Neural progenitor cell (in vitro differentiated cells): ENCODE data around the gene RPS10.

Experiments used
- EZH2 ChIP-seq: fragments of 200-600 bp; sonication (generic); IDR thresholded peaks from 2 replicates; pipeline ENCODE4 v1.6.1; 2017; ENCODE audit warnings: antibody characterized with exemption, mild to moderate bottlenecking, moderate library complexity
- EZH2phosphoT487 ChIP-seq: fragments of 200-600 bp; sonication (generic); IDR thresholded peaks from 2 replicates; pipeline ENCODE4 v1.6.1; 2017; ENCODE audit warnings: antibody characterized with exemption
- TF ChIP-seq, protein P1 (sequence below): fragments of 200-600 bp; sonication (generic); IDR thresholded peaks from 2 replicates; pipeline ENCODE4 v1.5.1; 2017; ENCODE audit warnings: antibody characterized with exemption, mild to moderate bottlenecking

DNA sequence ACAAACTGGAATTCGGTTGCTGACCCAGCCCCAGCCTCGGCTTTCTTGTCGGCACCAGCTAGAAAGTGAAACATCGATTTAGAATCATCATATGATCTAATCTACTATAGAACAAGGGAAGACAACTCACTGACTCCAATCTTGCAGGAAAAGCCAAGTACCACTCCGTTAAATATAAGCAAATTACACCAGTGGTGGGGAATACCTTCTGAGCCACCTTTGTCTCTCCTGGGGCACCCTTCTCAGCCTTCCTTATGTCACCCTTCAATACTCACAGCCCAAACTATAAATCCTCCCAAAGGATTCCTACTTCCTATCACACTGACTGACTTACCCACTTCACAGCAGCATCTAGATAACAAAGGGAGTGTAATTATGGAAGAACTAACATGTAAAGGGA, 7.5 kb downstream of the RPS10 start:
- TF ChIP-seq, protein P1, sequence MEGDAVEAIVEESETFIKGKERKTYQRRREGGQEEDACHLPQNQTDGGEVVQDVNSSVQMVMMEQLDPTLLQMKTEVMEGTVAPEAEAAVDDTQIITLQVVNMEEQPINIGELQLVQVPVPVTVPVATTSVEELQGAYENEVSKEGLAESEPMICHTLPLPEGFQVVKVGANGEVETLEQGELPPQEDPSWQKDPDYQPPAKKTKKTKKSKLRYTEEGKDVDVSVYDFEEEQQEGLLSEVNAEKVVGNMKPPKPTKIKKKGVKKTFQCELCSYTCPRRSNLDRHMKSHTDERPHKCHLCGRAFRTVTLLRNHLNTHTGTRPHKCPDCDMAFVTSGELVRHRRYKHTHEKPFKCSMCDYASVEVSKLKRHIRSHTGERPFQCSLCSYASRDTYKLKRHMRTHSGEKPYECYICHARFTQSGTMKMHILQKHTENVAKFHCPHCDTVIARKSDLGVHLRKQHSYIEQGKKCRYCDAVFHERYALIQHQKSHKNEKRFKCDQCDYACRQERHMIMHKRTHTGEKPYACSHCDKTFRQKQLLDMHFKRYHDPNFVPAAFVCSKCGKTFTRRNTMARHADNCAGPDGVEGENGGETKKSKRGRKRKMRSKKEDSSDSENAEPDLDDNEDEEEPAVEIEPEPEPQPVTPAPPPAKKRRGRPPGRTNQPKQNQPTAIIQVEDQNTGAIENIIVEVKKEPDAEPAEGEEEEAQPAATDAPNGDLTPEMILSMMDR, result no peak
- TF ChIP-seq EZH2 (no peak), EZH2phosphoT487 (no peak)
